ENCODE data around the gene CENPM. TPM values are rescaled to one million over a fixed set of nuclear protein-coding genes. Genes with fewer than 3 reads are reported as not detected.

Gene CENPM
- total RNA-seq, 1 experiment from 2014 or later = 77.5 TPM

GRCh38 chr22:41913842-41914534, 33.0 kb downstream of the CENPM start:
- CTCF ChIA-PET = no interaction called here
- H3K9ac ChIP-seq (ENCODE audit: low read length) = no peak overlapping the region
- no peak overlapping the region for H3K27ac ChIP-seq (ENCODE audit: low read length)
- no peak for TF ChIP-seq EZH2phosphoT487 (IDR thresholded peaks at IDR 0.05; ENCODE audit: borderline replicate concordance, low read length)
- TF ChIP-seq EZH2 (IDR thresholded peaks at IDR 0.05; ENCODE audit: low read length, unreplicated experiment) = no peak
- no peak for TF ChIP-seq CTCF (conservative IDR thresholded peaks at IDR 0.05; ENCODE audit: low read depth, low read length)
- H3K9me2 ChIP-seq (replicated peaks; ENCODE audit: low read length) = no peaks in the 10 kb centered on the region
- no peak overlapping the region for H2AFZ ChIP-seq (ENCODE audit: low read length)
- BruUV-seq (replicated peaks) = no TSS peak
- no peaks in the 10 kb centered on the region for H3K9me3 ChIP-seq (ENCODE audit: low read length)
- intact Hi-C loops (cut with micrococcal nuclease) = no loop called here
- no peak for DNase-seq
- no peaks in the 10 kb centered on the region for H3K36me3 ChIP-seq (ENCODE audit: low read depth, low read length)
- H3K79me2 ChIP-seq (ENCODE audit: low read length) = no peaks in the 10 kb centered on the region
- no peaks in the 10 kb centered on the region for H3F3A ChIP-seq (ENCODE audit: low read length, unreplicated experiment)
- H3K4me3 ChIP-seq (ENCODE audit: low read length) = no peak overlapping the region
- POLR2A ChIA-PET (ENCODE audit: unreplicated experiment) = no interaction called here
- H4K20me1 ChIP-seq (ENCODE audit: low read length) = no peaks in the 10 kb centered on the region
- no peak for ATAC-seq
- peaks cover 6% of the 10 kb centered on the region for H3K4me1 ChIP-seq (ENCODE audit: insufficient read depth, low read length)
- H3K27me3 ChIP-seq (ENCODE audit: low read length) = 0 out of 2 replicates have a peak, but pooled peaks cover 6% of the 10 kb centered on the region
- H3K4me2 ChIP-seq (ENCODE audit: low read length) = no peak overlapping the region

GRCh38 chr22:41913040-41913719, 33.8 kb downstream of the CENPM start:
- Histone ChIP-seq H3K27me3 (ENCODE audit: low read length) (0 out of 2 replicates have a peak, but pooled peaks cover 6% of the 10 kb centered on the region), H3K79me2 (ENCODE audit: low read length) (no peaks in the 10 kb centered on the region), H3K9me3 (ENCODE audit: low read length) (no peaks in the 10 kb centered on the region), H2AFZ (ENCODE audit: low read length) (no peak overlapping the region), H3K36me3 (ENCODE audit: low read depth, low read length) (no peaks in the 10 kb centered on the region), H3K27ac (ENCODE audit: low read length) (no peak overlapping the region), H4K20me1 (ENCODE audit: low read length) (no peaks in the 10 kb centered on the region), H3K4me3 (ENCODE audit: low read length) (no peak overlapping the region), H3K9ac (ENCODE audit: low read length) (no peak overlapping the region), H3K9me2 (replicated peaks; ENCODE audit: low read length) (no peaks in the 10 kb centered on the region), H3K4me1 (ENCODE audit: insufficient read depth, low read length) (peaks cover 4% of the 10 kb centered on the region), H3K4me2 (ENCODE audit: low read length) (no peak overlapping the region), H3F3A (ENCODE audit: low read length, unreplicated experiment) (no peaks in the 10 kb centered on the region)
- ChIA-PET CTCF (no interaction called here), POLR2A (ENCODE audit: unreplicated experiment) (no interaction called here)
- TF ChIP-seq CTCF (conservative IDR thresholded peaks at IDR 0.05; ENCODE audit: low read depth, low read length) (no peak), EZH2 (IDR thresholded peaks at IDR 0.05; ENCODE audit: low read length, unreplicated experiment) (no peak)
- no TSS peak for BruUV-seq (replicated peaks)
- intact Hi-C loops (cut with micrococcal nuclease) = no loop called here
- DNase-seq (no peak), ATAC-seq (no peak)

All from PC-3 (cell line).